Inflammatory macrophage treated with lipopolysaccharide for 4 hours (primary cell): Measurements from ENCODE around the gene ZBTB38.
A peak's percentile ranks its signal among the peaks of the same experiment; 100 is the strongest.

Source experiments
- DNase-seq: peaks from one replicate; pipeline ENCODE4 v3.0.0-alpha.2; 2020

Gene ZBTB38, protein sequence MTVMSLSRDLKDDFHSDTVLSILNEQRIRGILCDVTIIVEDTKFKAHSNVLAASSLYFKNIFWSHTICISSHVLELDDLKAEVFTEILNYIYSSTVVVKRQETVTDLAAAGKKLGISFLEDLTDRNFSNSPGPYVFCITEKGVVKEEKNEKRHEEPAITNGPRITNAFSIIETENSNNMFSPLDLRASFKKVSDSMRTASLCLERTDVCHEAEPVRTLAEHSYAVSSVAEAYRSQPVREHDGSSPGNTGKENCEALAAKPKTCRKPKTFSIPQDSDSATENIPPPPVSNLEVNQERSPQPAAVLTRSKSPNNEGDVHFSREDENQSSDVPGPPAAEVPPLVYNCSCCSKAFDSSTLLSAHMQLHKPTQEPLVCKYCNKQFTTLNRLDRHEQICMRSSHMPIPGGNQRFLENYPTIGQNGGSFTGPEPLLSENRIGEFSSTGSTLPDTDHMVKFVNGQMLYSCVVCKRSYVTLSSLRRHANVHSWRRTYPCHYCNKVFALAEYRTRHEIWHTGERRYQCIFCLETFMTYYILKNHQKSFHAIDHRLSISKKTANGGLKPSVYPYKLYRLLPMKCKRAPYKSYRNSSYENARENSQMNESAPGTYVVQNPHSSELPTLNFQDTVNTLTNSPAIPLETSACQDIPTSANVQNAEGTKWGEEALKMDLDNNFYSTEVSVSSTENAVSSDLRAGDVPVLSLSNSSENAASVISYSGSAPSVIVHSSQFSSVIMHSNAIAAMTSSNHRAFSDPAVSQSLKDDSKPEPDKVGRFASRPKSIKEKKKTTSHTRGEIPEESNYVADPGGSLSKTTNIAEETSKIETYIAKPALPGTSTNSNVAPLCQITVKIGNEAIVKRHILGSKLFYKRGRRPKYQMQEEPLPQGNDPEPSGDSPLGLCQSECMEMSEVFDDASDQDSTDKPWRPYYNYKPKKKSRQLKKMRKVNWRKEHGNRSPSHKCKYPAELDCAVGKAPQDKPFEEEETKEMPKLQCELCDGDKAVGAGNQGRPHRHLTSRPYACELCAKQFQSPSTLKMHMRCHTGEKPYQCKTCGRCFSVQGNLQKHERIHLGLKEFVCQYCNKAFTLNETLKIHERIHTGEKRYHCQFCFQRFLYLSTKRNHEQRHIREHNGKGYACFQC (N-terminal part only)

DNA sequence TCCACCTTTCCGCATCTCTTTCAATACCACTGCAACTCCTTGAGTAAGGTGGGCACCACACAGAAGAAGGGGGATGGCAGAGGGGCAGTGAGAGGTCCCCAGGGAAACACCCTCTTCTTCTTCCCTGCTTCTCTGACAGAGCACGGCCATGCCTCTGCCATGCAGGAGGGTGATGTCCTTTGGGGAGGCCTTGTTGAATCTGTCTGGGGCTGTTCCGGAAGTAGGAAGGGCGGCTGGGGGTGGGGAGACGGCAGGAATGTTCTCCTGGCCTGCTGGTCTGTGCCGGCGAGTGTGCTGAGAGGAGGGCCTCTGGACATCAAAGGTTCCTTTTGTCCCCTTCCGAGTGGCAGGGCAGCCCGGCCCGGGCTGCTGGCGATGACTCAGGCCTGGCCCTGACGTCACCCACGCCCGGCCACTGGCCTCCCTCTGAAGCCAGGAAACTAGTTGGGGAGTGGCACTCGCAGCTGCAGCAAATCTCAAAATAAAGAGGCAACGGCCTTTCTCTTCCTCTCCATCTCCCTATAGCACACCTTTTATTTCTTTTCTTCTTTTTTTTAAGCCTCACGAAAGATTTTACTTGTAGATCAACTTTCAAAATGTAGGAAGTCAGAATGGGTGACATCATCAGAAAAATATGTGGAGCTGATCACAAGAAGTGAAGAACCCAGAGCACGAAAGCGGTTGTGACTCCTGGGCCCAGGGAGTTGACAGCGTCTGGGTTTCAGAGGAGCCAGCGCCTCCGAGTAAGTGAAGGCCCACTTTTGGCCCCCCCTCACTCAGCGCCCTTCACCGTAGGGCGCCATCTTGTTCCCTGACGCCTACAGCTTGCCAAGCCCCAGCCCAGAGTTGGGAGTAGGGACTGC, at the start of gene ZBTB38:
ZBTB38 (plus strand) TSS at position 443 of the 863 bp plus-strand sequence. CDS start 73,885 bp downstream, outside the sequence.
- DNase-seq, result peak; percentile 86

DNA sequence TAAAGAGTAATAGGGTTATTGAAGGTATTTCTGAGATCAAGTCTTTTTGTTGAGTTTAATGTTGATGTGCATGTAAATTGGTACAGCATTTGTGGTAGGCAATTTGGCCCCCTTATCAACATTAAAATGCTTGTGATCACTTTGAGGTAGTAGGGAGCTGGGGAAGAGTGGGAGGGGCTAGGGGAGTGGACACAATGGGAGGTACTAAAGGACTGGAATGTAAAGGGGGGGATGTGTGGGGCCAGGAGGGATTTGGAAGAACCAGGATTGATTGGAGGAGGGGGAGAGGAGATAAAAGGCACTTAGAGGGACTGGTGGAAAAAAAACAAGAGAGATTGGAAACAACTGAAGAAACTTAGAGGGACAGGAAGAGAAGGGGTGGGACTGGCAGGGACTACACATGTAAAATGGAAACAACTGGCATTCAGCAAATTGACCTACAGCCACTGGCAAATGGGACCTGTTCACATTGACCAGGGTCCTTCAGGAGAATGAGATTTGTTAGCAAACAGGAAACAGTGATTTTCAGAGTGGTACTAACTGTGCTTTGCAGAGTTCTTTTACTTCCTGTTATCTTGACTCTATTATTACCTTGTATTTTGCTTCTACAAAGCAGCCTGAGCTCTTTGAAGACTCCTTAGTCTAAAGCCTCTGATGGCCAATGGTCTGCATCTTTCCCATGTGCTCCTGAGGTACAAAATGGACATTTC, 47.8 kb upstream of the ZBTB38 start:
- no peak for DNase-seq

DNA sequence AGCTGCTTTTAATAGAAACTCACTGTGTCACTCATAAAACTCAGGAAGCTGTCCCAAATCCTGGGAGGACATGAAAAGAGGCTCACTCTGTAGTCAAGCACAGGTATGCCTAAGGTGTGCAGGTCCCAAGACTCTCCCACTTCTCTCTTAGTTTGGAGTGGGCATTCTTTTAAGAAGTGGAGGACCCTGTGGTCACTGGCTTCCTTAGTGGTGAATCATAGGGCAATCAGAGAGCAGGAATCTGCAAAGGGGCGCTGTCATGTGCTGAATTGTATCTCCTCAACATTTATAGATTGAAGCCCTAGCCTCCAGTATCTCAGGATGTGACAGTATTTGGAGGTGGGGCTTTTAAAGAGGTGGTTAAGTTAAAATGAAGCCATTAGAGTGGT, 47.2 kb upstream of the ZBTB38 start:
- no peak for DNase-seq

DNA sequence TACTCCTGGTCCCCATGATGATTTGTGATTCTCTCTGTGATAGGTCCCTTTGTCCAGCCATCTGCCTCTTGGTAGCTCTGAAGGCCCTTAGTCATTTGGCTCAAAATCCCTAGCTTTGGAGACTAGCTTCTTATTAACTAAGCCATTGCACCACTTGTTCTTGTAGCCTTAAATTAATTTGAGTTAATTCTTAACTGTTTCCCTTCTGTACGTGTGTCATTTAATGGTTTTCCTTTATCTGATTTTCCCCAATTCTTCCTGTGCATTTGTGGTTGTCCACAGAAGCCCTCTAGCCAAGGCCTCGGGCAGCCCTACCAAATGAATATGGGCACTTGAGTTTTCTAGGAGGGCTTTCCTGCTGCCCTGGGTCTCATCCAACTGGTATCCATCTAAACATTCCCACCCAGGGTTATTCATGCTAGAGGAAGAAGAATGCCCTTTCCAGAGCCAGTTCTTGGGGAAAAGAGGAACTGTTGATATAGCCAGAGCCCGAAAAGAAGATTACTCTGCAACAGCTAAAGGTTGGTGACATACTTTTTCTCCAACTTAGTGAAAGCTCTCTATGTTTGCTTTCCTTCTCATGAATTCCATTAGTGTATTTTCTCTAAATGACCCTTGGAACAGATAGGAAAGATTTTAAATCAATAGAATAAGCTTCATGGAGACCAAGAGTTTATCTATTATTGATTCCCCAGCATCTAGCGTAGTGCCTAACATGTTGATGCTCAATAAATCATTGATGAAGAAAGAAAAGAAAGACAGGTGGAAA, 44.2 kb upstream of the ZBTB38 start:
- no peak for DNase-seq

DNA sequence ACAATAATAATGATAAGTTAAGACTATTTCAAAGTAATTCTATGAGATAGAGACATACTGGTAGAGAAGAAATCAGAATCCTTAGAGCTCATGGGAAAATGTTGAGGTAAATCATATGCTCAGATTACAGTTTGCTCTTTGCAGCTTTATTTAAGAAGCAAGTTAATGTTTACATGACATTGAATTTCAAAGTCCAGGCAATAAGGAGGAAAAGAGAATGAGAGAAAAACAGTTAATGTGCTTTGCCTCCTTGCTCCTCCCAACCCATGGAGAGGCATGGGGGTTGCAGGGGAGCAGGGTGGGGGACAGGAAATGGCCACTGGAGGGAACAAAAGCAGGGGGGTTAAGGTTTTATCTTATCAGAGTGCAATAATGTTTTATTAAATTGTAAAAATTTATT, 42.2 kb upstream of the ZBTB38 start:
- DNase-seq, result no peak

DNA sequence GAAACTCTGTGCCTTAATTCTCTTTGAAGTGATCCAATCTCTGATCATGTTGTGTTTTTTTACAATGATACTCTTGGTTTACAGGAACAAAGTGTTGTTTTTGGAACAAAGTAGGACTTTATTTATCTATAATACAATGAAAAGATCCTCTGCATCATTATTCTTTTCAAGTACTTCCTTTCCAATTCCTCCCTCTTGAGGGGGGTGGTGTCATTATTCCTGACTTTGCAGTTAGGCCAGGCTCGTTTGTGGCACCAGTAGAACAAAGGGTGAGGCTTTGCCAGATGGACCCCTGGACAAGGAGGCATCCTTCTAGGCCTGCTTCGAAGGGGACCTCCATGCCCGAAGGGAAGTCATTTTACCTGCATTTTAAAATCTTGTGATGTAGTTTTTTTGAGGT, 41.7 kb upstream of the ZBTB38 start:
- no peak for DNase-seq

DNA sequence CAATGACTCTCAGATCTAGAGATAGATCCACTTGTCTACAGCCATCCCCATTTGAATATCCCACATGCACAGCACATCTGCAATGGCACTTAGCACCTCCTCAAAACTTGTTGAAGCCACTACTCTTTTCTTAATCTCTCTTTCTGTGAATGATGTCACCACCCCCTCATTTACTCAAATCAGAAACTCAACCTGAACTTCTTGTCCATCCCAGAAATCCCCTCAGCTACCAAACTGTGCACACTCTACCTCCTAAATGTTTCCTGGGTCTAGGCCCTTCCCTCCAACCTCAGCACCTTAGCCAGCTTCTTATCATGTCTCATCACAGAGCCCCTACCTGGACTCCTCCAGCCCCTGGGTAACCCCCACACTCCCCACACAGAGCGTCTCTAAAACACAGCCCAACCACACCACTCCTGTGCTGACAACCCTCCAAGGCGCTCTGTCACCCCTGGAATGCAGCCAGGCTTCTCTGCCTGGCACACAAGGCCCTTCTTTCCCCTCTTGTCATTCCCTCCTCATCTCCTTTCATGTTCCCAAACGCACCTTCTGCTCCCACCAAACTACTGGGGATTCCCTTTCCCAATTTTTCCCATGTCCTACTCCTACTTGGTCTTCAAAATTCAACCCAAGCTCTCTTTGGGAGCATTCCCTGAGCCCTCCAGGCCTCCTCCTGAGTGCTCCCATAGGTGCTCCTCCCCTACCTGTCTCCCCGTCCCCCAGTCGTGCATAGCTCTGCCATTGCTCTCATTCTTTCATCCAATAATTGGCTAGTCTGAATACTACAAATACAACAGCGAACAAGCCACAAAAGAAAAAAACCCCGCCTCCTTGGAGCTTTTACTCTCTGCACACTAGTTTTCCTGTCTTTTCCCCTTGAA, 39.8 kb upstream of the ZBTB38 start:
- DNase-seq, result no peak

DNA sequence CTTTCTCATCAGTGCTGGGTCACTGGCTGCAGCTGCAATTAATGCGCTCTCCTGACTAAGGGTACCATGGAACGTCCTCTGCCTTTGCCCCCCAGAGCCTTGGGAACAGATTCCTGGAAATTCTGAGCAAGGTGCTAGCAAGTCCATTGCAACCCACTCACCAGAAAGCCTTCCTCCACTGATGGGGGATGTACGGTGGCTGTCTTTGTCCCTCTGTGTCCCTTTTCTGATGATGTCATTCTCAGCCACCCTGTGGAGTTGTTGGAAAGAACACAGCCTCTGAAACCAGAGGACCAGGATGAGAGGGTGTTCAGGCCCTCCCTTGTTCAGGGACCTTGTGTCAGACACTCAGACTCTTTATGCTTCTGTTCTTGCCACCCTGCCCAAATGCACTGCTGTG, 38.1 kb upstream of the ZBTB38 start:
- peak; percentile 21 for DNase-seq

DNA sequence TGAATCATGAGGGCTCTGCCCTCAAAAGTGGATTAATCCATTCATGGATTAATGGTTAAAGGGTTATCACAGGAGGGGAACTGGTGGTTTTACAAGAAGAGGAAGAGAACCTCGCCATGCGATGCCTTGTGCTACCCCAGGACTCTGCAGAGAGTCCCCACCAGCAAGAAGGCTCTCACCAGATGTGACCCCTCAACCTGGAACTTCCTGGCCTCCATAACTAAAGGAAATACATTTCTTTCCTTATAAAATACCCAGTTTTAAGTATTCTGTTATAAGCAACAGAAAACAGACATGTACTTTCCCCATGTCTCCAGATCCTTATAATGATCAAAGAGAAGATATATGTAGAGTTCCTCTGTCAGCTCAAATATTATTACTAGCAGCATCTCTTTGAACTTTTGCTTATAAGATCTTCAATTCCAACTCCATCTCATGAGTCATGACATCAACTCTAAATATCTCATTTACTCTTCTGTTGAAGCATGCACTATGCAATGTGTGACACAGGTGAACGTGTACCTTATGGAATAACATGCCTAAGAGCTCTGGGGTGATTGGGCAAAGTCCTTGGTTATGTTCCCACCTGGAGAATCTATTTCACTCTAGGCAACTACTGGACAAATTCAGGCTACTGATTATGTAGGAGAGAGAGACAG, 37.5 kb upstream of the ZBTB38 start:
- no peak for DNase-seq

DNA sequence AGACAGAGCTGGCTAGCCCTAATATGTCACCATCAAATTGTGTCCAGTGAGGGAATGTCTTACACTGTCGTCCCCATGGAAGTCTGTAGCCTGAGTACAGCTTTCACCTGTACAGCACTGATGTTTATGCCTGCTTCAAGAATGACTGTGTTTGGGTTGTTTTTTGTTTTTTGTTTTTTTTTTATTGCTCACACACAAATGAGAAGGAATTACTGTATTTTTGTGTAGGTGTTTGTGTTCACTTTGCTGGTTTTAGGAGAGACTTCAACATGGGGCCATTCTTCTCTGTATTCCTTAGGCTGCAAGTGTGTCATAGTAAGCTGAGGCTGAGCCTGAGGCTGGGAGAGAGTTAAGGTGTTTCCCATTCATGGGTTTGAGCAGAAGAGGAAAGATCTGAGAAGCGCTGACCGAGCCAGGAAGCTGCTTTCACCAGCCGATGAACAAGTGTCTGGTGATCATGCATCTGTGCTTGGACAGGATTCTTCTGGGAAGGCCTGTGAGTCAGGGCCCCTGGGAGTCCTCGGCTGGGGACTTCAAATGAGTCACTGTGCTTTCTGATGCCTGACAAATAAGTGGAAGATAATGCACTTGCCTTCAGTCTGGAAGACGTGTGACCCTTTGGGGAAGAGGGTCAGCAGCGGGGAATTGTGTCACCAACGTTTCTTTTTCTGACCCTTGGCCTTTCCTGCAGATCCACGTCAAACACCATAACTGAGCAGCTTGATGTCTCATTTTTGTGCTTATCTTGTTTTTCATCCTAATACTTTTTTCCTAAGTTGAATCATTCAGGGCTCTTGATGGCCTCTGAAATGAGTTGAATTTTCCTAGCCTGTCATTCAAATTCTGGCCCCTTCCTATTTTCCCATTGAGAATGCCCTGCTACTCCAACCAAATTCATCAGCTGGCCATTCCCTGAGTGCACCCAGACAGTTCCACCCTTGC, 36.7 kb upstream of the ZBTB38 start:
- DNase-seq, result peak; percentile 94

DNA sequence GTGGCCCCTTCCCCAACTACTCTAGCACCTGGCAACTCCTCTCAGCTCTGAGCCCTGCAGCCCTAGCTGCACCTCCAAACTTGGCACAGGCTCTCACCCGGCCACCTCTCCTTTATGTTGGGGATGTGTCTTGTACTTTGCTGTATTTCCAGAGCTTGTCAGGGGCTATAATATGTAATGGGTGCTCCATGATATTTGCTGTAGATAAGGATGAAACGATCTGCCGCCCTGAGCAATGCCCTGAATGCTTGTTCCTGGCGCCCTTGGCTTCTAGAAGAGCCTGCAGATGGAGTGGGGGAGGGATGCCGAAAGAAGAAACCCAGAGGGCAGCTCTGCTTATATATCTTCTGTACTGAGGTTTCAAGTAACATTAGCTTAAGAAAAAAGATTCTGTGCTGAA, 35.9 kb upstream of the ZBTB38 start:
- no peak for DNase-seq

DNA sequence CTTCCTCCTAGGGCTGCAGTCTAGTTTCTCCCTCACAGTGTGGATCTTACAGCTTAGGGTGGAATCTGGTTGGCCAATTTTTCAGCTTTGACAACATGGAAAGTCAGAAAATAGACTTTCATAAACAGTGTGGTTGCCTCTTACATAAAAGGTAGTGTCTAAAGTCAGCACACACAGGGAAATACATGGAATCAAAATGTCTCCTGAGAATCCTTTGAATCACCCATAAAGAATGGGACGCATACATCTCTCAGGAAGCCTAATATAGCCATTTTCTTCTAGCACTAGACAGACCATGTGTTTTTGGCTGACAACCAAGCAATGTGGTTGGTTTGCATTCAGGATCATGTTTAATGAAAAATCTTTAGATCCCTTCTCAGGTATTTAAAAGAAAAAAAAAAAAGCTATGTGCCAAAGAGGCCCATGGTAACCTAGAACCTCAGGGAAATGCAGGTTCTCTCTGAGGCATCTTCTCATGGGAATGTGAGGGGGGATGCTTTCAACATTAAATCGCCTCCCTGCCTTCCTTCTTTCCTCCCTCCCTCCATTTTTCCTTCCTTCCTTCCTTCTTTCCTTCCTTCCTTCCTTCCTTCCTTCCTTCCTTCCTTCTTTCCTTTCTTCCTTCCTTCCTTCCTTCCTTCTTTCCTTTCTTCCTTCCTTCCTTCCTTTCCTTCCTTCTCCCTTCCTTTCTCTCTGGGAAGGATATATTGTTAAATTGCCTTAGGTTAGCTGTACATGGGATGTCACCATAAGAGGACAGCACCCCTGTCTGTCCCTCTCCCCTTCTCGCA, 34.3 kb upstream of the ZBTB38 start:
- peak; percentile 43 for DNase-seq

DNA sequence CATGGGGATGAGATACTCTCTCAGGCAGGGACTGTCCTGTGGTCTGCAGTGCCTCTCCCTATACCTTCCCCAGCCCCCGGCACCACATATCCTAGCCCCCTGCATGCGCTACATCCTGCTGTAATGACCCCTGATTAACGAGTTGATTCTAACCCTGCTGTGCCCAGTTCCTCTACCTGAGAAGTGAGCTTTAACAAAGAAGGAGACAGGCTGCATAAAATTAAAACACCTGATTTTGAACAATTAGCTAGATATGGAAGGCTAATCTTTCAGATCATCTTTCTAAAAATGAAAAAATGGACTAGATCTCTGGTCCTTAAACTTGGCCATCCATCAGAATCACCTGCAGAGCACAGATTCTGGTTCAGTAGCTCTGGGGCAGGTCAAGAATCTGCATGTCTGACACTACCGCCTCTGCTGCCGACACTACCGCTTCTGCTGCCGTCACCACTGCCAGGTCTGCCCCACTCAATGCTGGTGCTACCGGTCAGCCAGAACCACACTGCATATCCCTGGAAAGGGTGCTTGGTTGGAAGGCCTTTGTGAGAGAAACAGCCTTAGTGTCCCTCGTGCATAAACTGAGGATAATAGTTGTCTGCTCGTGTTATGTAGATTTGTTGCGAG, 33.6 kb upstream of the ZBTB38 start:
- DNase-seq, result no peak

DNA sequence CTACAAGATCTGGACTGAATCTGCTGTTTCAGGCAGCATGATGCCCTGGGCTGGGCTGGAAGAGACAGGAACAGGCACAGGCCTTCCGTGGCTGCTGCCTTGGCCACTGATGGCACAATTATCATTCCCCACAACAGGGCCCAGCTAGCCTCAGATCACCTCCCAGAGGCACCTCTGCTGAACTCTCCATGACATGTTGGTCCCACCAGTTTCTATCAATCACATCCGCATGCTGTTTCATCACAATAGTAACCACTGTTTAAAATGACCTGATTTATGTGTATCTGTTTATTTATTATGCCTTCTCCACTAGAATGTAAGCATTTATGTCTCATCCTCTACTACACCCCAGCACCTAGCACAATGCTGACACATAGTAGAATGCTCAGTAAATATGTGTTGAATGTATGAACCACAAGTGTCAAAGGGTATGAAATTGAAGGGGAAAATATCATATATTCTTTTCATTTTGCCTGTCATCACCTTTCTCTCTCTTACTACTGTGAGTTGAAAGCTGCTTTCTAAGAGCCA, 32.7 kb upstream of the ZBTB38 start:
- DNase-seq, result no peak

DNA sequence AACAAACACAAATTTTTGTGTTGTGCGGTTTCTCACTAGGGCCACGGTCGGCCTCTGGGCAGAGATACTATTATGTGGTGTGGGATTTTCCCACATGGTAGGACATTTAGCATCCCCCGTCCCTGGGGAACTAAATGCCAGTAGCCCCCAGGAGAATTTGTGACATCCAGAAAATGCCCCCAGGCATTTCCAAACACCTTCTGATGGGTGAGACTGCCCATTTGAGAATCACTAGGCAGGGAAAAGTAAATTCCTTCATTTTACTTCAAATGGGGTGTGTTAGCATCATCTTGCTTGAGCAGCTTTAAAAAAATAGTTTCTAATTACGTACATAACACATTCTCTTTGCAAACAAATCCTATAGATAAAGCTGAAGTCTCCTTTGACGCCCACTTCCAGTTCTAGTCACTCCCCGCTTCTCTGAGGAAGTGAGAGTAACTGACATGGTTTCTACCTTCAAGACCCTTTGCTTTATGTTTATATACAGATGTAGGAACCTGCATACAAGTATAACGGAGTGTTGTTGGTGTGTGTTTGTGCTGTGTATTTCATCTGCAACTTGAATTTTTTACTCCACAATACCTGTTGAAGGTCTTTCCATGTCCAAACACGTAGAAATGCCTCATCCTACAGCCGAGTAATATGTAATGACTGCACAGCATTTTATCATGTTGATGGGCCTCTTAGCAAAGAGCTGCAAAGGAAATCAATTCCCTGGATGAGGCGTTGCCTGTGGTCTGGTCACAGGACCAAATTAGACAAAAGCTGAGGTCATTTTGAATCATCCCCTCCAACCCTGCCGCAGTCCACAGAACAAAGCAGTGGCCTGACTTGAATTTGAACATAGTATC, 31.4 kb upstream of the ZBTB38 start:
- DNase-seq, result peak; percentile 98

DNA sequence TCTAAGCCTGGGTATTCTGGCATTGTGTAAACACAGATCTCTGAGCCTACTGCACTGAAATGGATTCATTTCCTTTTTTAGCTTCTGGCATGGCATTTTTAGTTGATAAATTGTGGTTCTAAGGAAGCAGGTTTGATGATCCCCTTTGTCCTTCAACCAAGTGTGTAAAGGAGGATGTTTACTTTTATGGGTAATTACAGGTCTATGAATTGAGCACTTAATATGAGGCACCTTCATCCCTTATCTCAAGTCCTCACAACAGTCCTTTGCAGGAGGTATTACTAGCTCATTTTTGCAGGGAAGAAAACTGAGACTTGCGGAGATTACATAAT, 30.8 kb upstream of the ZBTB38 start:
- DNase-seq, result no peak
